Fibroblast of the aortic adventitia (primary cell): ENCODE results near the gene SP6. TPM values are rescaled to one million over a fixed set of nuclear protein-coding genes. Genes with fewer than 3 reads are reported as not detected.

Experiments used
- DNase-seq: peaks from one replicate; pipeline ENCODE4 v3.0.0-alpha.2; 2010; ENCODE audit warnings: low read depth
- H3K4me3 ChIP-seq: 2 replicates; pipeline ENCODE4 v1.5.1; 2011; ENCODE audit warnings: low read depth, mild to moderate bottlenecking, control low read depth, low read length, moderate library complexity
- CTCF ChIP-seq: IDR thresholded peaks from 2 replicates; pipeline ENCODE4 v1.5.1; 2011; ENCODE audit warnings: mild to moderate bottlenecking, low read length, control low read depth, inconsistent platforms; ENCODE audit not compliant: insufficient read depth
- total RNA-seq: library from RNA; depleted of rRNA; stranded (reverse); fragments of >200 nt; gene quantifications from 2 replicates; pipeline ENCODE4 v1.2.3, GENCODE V29; 2012; ENCODE audit warnings: low replicate concordance

The SP6 gene
- total RNA-seq, 1 donor = 0.09 TPM

DNA sequence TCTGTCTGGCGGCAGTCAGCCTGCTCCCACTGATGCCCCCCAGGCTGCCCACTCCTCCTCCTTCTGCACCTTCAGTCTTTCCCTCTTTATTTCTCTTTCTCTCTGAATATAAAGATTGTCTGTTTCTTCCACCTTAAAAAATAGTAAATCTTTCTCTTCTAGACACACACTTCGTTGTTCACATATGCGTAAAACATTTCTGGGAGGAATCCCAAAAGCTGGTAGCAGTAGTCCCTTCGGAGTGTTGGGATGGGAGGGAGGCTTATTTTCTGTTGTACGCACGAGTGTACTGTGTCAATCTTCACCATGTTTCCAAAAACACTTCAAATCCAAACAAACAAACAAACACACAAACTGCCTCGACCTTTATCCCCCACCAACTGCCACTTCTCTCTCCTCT, 39.3 kb downstream of the SP6 start:
- no peak for TF ChIP-seq CTCF
- DNase-seq = no peak
- H3K4me3 ChIP-seq = no peak overlapping the region

- no peak for DNase-seq
- TF ChIP-seq CTCF = no peak
- no peak overlapping the region for H3K4me3 ChIP-seq
Observed at GRCh38 chr17:47810901-47811635, 39.9 kb downstream of the SP6 start.

DNA sequence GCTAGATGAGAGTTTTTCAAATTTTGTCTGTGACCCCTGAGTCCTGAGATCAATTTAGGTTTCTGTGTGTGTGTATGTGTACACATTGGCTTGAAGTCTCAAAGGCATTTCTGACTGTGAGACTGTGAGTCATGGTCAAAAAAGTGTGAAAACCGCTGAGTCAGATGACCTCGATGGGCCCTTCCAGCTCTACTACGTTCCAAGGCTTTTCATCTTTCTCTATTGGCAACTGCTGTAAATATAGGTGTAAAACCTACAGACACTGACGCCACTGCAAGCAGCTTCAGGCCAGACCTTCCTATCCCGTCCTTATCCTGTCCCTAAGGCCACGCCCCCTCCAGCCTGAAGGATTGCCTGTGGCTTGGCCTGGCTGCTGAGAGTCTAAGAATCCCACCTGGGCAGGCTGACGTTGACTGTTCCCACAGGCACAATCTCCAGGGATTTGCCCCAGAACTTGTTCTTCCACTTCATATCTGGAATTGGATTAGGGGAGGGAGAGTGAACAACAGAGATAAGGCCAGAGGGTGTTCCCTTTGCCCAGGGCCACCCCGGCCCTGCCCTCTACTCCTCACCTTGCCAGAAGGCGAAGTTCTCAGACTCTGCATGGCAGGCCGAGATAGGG, 40.7 kb downstream of the SP6 start:
- no peak for TF ChIP-seq CTCF
- no peak overlapping the region for H3K4me3 ChIP-seq
- peak; percentile 85 for DNase-seq

DNA sequence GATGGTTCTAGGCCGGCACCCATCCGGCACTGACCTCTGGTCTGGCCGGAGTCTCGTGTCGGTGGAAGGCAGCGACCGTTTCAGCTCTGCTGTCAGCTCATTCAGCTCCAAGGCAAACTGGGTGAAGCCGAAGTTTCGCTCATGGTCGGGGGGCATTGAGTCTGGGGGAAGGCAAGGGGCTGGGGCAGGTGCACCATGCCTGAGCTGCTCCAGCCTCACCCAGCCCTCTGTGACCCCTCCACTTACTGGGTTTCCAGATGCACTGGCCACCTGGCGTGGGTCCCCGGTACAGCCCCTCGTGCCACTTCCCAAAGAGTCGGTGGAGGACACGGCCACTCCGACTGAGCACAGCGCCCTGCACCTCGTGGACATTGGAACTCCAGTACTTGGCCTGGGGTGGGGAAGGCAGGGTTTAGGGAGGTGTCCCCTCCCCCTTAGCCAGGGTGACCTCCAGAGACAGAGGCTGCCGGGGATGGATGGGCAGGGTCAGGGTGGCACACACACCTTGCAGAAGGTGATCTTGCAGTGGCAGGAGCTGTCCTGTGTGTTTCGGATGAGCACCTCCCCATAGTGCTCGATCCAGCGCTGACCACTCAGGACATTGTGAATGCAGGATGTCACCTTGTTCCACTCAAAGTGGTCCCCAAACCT, 42.0 kb downstream of the SP6 start:
- TF ChIP-seq CTCF = no peak
- DNase-seq = no peak
- H3K4me3 ChIP-seq = no peak overlapping the region

GRCh38 chr17:47808036-47808829, 42.7 kb downstream of the SP6 start:
- DNase-seq = no peak
- no peak overlapping the region for H3K4me3 ChIP-seq

More at GRCh38 chr17:47808036-47808829, 42.7 kb downstream of the SP6 start:
- TF ChIP-seq CTCF = no peak
